ENCODE measurements around the gene MESD.

DNA sequence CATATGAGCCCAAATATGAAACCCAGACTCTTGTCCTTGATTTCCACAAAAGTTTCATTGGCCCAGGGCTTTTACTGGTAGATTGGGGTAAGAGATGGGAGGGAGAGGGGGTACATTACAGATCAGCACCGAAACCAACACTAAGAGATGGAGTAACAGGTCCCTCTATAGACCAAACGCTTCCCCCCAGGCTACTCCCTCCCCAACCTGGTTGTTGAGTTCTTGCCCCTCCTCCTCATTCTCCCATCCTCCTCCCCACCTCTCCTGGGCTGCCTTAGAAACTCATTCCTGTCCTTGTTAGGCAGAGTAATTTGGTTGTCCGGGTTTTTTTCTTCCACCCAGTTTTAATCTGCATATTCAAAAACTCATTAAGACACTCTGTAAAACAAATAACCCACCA, 74.1 kb downstream of the MESD start:
- TF ChIP-seq, protein P1, sequence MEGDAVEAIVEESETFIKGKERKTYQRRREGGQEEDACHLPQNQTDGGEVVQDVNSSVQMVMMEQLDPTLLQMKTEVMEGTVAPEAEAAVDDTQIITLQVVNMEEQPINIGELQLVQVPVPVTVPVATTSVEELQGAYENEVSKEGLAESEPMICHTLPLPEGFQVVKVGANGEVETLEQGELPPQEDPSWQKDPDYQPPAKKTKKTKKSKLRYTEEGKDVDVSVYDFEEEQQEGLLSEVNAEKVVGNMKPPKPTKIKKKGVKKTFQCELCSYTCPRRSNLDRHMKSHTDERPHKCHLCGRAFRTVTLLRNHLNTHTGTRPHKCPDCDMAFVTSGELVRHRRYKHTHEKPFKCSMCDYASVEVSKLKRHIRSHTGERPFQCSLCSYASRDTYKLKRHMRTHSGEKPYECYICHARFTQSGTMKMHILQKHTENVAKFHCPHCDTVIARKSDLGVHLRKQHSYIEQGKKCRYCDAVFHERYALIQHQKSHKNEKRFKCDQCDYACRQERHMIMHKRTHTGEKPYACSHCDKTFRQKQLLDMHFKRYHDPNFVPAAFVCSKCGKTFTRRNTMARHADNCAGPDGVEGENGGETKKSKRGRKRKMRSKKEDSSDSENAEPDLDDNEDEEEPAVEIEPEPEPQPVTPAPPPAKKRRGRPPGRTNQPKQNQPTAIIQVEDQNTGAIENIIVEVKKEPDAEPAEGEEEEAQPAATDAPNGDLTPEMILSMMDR (IDR thresholded peaks at IDR 0.05), result no peak
- TF ChIP-seq POLR2AphosphoS5 (IDR thresholded peaks at IDR 0.05; ENCODE audit: low read depth, low read length) (no peak), TCF7L2 (IDR thresholded peaks at IDR 0.05; ENCODE audit: low read depth, low read length) (no peak)
